ENCODE data around the gene GNPTAB. TPM values are rescaled to one million over a fixed set of nuclear protein-coding genes. Genes with fewer than 3 reads are reported as not detected.

Gene GNPTAB
- polyA plus RNA-seq, 2 of the 4 experiments (the other 2 are of a cell fraction) = 20.3 to 29.3 TPM

- no peak for ATAC-seq
Measured at GRCh38 chr12:101740980-101741379, 89.8 kb downstream of the GNPTAB start.

GRCh38 chr12:101740566-101740965 lies 90.2 kb downstream of the GNPTAB start:
- POLR2A ChIA-PET = no interaction called here
- no peak for FAIRE-seq

More at GRCh38 chr12:101740980-101741379, 89.8 kb downstream of the GNPTAB start:
- FAIRE-seq (no peak), DNase-seq (ENCODE audit: low read depth in 1 of 2, low spot score in 1 of 2) (no peak)
- H3K4me1 ChIP-seq = no peaks in the 10 kb centered on the region
- no peak overlapping the region for H3K4me2 ChIP-seq
- no peak for TF ChIP-seq HOXB5 (CRISPR knock-in tag; IDR thresholded peaks at IDR 0.05)
- no peak for TF ChIP-seq PHF8 (IDR thresholded peaks at IDR 0.05; ENCODE audit: borderline replicate concordance, low read depth)
- no peak for TF ChIP-seq RFX5 (IDR thresholded peaks at IDR 0.05)
- no peak for TF ChIP-seq EHF (CRISPR knock-in tag; IDR thresholded peaks at IDR 0.05)
- TF ChIP-seq CHD2 (IDR thresholded peaks at IDR 0.05; ENCODE audit: low read length, partially characterized antibody) = no peak
- no peak for TF ChIP-seq FOSB (CRISPR knock-in tag; IDR thresholded peaks at IDR 0.05)
- TF ChIP-seq JUNB (IDR thresholded peaks at IDR 0.05) = no peak
- TF ChIP-seq EP300 (IDR thresholded peaks at IDR 0.05) = no peak
- 84% methylated on average over 5 of the region's 5 CpGs for WGBS (ENCODE audit: missing lambda C conversion rate)
- H3K9me3 ChIP-seq = no peaks in the 10 kb centered on the region
- H3K4me3 ChIP-seq = no peak overlapping the region
- ChIA-PET POLR2A (no interaction called here), CTCF (no interaction called here)
- H3K27ac ChIP-seq = no peak overlapping the region

DNA sequence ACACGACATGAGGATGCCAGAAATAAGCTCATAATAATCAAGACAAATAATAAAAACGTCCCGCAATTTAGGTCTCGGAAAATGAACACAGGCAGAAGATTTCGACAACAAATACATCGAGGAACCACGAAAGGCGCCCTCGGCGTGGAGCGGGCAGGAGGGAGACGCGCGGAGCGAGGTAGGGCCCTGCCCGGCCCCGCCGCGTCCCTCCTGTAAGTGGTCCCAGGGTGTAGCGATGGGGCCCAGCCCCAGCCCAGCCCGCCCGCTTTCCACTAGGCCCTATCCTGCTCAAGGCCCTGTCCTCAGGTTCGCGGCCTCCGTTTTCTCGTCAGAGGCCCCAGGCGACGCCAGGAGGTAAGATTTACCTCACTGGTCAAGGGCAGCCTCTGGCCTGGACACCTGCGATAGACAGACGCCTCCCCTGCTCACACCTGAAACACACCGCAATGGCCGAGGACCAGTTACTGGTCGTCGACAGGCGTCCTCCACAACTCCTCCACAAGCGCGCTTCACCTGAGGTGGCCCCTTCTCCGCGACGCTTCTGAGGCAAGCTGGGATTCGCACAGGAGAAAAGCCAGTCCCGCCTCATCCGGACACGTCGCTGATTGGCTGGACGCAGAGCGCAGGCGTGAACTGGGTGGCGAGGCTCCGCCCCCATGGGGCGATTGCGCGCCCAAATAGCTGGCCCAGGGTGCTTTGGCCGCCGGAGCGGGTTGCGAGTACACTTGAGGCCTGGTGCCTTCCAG lies 91.7 kb downstream of the GNPTAB start, which contains the start of gene SYCP3:
SYCP3 (minus strand) TSS at position 543 of the 746 bp plus-strand sequence. CDS start 1,527 bp downstream, outside the sequence.
- ChIA-PET CTCF (no interaction called here), POLR2A (no interaction called here)
- no peak for TF ChIP-seq RNF2 (IDR thresholded peaks at IDR 0.05; ENCODE audit: borderline replicate concordance, low read depth)
- no peak for TF ChIP-seq TP53 (CRISPR knock-in tag; IDR thresholded peaks at IDR 0.05)
- no peak for TF ChIP-seq HDAC2 (IDR thresholded peaks at IDR 0.05)
- TF ChIP-seq RCOR1 (IDR thresholded peaks at IDR 0.05; ENCODE audit: low read depth, low read length) = no peak
- no peak for TF ChIP-seq SMC3 (IDR thresholded peaks at IDR 0.05)
- no peak for TF ChIP-seq HEYL (CRISPR knock-in tag; IDR thresholded peaks at IDR 0.05)
- TF ChIP-seq, protein P1, sequence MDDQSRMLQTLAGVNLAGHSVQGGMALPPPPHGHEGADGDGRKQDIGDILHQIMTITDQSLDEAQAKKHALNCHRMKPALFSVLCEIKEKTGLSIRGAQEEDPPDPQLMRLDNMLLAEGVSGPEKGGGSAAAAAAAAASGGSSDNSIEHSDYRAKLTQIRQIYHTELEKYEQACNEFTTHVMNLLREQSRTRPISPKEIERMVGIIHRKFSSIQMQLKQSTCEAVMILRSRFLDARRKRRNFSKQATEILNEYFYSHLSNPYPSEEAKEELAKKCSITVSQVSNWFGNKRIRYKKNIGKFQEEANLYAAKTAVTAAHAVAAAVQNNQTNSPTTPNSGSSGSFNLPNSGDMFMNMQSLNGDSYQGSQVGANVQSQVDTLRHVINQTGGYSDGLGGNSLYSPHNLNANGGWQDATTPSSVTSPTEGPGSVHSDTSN (IDR thresholded peaks at IDR 0.05) = no peak
- no peak for TF ChIP-seq MAZ (IDR thresholded peaks at IDR 0.05; ENCODE audit: borderline replicate concordance, low read depth, low read length)
- DNase-seq (ENCODE audit: low read depth in 1 of 2, low spot score in 1 of 2) = no peak
- no peaks in the 10 kb centered on the region for H3K9me3 ChIP-seq
- no peak within 1 kb of the TSS for H3K4me3 ChIP-seq
- H3K4me2 ChIP-seq = no peak within 1 kb of the TSS
- no peak for FAIRE-seq
- ATAC-seq = no peak; a peak in 1 of 6 replicates
- no peaks in the 10 kb centered on the region for H3K4me1 ChIP-seq
- 94% methylated on average over 55 of the region's 57 CpGs for WGBS (ENCODE audit: missing lambda C conversion rate)
- no peak within 1 kb of the TSS for H3K27ac ChIP-seq

More at GRCh38 chr12:101740566-101740965, 90.2 kb downstream of the GNPTAB start:
- Histone ChIP-seq H3K4me2 (no peak overlapping the region), H3K4me1 (no peaks in the 10 kb centered on the region), H3K4me3 (no peak overlapping the region), H3K27ac (no peak overlapping the region), H3K9me3 (no peaks in the 10 kb centered on the region)
- ATAC-seq (no peak), DNase-seq (ENCODE audit: low read depth in 1 of 2, low spot score in 1 of 2) (no peak)
- CTCF ChIA-PET = no interaction called here
- TF ChIP-seq, protein P2, sequence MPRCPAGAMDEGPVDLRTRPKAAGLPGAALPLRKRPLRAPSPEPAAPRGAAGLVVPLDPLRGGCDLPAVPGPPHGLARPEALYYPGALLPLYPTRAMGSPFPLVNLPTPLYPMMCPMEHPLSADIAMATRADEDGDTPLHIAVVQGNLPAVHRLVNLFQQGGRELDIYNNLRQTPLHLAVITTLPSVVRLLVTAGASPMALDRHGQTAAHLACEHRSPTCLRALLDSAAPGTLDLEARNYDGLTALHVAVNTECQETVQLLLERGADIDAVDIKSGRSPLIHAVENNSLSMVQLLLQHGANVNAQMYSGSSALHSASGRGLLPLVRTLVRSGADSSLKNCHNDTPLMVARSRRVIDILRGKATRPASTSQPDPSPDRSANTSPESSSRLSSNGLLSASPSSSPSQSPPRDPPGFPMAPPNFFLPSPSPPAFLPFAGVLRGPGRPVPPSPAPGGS (IDR thresholded peaks at IDR 0.05) = no peak
- no peak for TF ChIP-seq RFX5 (IDR thresholded peaks at IDR 0.05)
- no peak for TF ChIP-seq CBX8 (IDR thresholded peaks at IDR 0.05)
- no peak for TF ChIP-seq EHMT2 (IDR thresholded peaks at IDR 0.05; ENCODE audit: low read depth)
- TF ChIP-seq RNF2 (IDR thresholded peaks at IDR 0.05; ENCODE audit: borderline replicate concordance, low read depth) = no peak
- TF ChIP-seq PHF8 (IDR thresholded peaks at IDR 0.05; ENCODE audit: borderline replicate concordance, low read depth) = no peak
- TF ChIP-seq MAZ (IDR thresholded peaks at IDR 0.05; ENCODE audit: borderline replicate concordance, low read depth, low read length) = no peak
- TF ChIP-seq, protein P3, sequence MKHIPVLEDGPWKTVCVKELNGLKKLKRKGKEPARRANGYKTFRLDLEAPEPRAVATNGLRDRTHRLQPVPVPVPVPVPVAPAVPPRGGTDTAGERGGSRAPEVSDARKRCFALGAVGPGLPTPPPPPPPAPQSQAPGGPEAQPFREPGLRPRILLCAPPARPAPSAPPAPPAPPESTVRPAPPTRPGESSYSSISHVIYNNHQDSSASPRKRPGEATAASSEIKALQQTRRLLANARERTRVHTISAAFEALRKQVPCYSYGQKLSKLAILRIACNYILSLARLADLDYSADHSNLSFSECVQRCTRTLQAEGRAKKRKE (CRISPR knock-in tag; IDR thresholded peaks at IDR 0.05; ENCODE audit: low read depth) = no peak
- no peak for TF ChIP-seq HOXB5 (CRISPR knock-in tag; IDR thresholded peaks at IDR 0.05)
- no peak for TF ChIP-seq SMC3 (IDR thresholded peaks at IDR 0.05)
- TF ChIP-seq BHLHE40 (IDR thresholded peaks at IDR 0.05; ENCODE audit: low read depth, low read length) = no peak
- TF ChIP-seq CHD4 (IDR thresholded peaks at IDR 0.05; ENCODE audit: borderline replicate concordance) = no peak
- no peak for TF ChIP-seq FOSL2 (IDR thresholded peaks at IDR 0.05)
- TF ChIP-seq FOSL2 (CRISPR knock-in tag; IDR thresholded peaks at IDR 0.05) = no peak
- over 99% methylated on average over 5 of the region's 5 CpGs for WGBS (ENCODE audit: missing lambda C conversion rate)

All from A549 (cell line).